NCI-H187 (cell line): Measurements from ENCODE around the gene TASL.
"Not testable (repeated sequence)": the region's sequence is repeated elsewhere in the genome, so short reads cannot be mapped to it uniquely, and the experiment has no call there.

ENCODE experiments used
- DNase-seq, 2 experiments: peaks; one replicate each; lab custom pipeline; 2025; lab: John Stamatoyannopoulos, UW

TASL gene, protein sequence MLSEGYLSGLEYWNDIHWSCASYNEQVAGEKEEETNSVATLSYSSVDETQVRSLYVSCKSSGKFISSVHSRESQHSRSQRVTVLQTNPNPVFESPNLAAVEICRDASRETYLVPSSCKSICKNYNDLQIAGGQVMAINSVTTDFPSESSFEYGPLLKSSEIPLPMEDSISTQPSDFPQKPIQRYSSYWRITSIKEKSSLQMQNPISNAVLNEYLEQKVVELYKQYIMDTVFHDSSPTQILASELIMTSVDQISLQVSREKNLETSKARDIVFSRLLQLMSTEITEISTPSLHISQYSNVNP

DNA sequence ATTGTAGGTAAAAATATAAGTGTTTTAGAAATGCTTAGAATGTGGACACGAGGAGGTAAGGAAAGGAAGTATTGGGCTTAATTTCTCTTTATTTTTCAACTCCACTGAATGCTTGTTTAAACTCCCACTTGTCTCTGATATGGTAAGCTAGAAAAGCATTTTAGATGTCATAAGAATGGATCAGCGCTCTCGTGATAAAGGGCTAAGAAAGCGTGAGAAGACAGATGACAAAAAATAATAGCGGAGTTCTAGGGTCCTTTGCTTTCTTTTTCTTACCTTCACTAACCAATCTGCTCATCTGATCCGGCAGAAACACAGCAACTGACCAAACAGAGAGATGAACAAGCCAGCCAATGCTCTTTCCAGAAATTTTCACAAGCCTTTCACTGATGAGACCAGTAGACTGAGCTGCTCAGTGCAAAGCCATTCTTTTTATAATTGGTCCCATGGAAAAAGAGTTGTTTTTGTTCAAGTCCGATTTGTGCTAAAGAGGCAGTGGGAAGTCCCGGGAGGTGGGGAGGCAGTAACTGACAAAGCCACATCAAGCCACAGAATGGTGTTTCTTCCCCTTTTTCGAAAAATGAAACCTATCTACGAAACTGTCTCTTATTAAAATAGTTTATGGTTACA lies at the start of gene TASL:
TASL (minus strand) TSS at position 405 of the 630 bp plus-strand sequence. CDS start 17,411 bp downstream, outside the sequence.
- DNase-seq: no peak

DNA sequence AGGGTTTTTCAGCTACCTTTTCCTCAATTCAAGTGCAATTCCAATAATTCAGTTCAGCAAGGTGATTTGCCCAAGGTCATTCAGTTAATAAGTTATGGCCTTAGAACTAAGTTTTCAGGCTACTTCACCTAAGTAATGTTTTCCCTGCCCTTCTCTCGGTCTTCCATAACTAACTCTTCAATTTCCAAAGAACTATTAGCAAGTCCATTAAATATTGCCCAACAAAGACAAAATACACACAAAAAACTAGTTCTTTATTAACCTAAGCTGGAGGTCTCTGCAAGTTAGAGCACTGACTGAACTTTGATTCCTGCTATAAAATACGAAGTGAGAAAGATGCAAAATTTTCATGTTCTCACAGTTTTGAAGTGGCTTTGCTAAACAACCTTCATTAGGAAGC lies 48.8 kb upstream of the TASL start:
- DNase-seq: no peak

DNA sequence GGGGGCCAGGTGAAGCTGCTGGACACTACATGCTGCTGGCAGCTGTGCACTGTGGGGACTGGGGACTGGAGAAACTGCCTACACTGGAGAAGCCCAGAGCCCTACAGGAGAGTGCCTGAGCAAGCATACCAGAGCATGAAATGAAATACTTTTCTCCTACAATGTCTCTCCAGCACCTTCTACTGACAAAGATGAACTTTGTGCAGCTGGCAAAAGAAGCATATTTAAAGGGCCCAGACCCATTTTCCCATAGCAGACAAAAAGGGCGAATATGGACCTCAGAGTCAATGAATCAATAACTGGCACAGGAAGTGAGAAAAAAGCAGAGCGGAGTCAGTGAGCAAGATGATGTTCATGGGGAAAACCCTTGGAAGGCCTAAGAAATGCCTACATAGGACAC lies 44.8 kb upstream of the TASL start:
- DNase-seq: no peak

DNA sequence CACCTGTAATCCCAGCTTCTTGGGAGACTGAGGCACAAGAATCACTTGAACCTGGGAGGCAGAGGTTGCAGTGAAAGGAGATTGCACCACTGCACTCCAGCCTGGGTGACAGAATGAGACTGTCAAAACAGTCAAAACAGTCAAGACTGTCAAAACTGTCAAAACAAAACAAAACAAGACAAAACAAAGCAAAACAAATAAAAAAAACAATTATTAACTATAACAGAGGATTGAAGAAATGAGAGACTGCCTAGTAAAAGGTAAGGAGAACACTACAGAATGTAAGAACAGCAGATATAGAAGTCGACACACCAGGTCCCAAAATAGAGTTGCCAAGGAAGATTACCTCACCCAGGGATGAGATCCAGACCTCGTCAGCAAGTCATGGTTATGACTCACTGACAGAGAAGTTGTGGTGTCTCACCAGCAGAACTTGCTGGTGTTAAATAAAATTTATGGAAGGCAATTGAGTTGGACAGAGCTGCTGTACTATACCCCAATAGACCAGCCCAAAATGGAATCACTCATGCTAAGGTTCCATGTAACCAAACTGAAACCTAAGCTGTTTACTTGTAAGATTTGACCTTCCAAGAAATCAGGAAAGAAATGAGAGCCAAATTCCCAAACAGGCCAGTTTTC lies 43.5 kb upstream of the TASL start:
- no peak for DNase-seq

DNA sequence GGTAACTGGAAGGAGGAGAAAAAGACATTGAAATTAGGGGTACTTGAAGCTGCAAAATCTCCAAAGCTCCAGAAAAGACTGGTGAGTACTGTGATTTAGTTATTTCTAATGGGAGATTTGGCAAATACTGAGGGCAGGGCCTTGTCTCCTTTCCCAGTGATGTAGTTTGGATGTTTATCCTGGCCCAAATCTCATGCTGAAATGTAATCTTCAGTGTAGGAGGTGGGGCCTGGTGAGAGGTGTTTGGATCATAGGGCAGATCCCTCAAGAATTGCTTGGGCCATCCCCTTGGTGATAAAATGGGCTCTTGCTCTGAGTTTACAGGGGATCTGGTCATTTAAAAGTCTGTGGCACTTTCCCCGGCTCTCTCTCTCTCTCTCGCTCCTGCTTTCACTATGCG lies 42.6 kb upstream of the TASL start:
- DNase-seq: no peak

DNA sequence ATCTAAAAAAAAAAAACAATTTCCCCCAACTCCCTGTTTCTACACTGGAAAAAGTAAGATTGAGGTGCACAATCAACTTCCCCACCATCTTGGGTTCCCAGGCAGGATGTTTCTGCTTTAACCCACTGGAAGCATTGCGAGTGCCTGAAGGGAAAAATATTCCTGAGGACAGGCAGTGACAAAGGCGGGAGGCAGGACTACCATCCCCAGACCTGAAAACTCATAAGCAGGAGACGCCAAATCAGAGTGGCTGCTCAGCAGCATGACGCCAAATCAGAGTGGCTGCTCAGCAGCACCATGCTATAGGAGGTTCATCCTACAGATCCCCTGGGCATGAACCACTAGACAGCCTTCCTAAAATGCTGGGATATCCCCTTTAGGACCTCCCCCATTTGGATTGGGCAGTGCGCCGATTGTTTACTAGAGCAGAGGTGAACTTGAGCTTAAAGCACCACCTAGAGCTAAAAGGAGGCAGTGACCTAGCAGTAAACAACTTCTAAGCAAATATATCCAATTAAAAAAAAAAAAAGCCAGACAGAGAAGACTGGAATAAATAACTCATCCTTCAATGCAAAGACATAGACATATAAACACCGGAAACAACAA lies 40.7 kb upstream of the TASL start:
- DNase-seq: no peak

DNA sequence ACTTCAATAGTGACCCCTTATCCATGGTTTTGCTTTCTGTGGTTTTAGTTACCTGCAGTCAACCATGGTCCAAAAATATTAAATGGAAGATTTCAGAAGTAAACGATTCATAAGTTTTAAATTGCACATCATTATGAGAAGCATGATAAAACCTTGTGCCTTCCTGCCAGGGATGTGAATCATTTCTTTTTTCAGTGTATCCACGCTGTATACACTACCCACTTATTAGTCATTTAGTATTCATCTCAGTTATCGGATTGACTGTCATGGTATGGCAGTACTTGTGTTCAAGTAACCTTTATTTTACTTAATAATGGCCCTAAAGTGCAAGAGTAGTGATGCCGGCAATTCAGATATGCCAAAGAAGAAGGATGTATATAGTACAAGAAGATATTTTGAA lies 37.7 kb upstream of the TASL start:
- DNase-seq: no peak

DNA sequence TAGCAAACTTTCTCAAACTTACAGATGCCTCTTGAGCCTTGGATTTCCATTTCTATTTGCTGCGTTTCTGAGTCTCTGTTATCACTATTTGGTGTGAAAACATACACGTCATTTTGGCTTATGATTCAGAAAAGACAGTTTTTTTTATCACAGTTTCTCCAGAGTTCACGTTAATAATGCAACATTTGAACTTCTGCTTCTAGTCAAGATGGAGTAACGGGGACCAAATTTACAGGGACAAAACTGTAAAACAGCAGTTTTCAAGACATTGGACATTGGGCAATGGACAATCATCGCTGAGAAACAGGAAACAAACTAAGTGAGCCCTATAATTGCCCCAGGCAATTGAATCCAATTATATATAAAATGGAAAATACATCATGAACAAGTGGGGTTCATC lies 36.2 kb upstream of the TASL start:
- no peak for DNase-seq

DNA sequence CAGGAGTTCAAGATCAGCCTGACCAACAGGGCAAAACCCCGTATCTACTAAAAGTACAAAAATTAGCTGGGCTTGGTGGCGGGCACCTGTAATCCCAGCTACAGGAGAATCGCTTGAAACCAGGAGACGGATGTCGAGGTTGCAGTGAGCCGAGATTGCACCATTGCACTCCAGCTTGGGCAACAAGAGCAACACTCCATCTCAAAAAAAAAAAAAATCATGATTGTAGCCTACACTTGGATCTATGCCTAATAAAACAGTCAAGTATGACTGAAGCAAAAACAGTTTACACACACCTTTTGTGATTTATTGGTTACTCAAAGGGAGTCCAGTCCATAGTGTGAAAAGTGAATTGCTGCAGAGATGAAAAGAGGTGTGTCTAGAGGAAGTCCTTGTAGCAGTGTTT lies 34.7 kb upstream of the TASL start:
- DNase-seq: no peak

DNA sequence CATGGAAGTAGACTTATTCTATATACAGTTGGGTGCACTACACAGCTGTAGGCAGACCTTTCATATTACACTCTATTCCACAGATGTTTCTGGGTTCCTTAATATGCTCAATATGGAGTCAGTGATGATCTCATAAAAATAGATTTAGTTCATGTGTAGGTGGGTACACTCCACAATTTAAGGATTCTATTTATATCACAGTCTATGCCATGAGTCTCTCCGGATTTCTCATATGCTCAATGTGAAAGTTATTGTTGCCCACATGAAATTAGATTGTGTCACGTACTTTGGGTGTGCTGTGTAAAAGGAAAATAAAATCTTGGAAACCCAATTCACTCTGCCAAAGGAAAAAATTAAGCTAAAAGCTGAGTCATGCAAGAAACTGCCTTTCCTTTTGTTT lies 32.5 kb upstream of the TASL start:
- no peak for DNase-seq

DNA sequence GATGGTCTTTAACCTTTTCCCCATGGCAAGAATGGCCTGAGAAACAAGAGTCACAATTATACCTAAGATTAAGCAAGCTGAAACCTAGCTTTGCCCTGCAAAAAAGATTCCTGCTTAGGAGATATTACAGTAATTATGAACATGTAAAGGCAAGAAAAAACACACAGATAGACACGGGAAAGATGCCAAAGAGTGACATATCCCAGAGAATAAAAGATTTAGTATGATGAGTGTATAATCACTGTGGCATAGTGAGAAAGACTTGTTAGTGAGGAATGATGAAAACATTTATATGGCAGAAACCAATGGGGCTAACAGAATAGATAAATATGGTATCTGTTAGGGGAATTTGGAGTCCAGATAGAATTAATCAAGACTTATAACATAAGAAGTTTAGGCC lies 29.6 kb upstream of the TASL start:
- no peak for DNase-seq

DNA sequence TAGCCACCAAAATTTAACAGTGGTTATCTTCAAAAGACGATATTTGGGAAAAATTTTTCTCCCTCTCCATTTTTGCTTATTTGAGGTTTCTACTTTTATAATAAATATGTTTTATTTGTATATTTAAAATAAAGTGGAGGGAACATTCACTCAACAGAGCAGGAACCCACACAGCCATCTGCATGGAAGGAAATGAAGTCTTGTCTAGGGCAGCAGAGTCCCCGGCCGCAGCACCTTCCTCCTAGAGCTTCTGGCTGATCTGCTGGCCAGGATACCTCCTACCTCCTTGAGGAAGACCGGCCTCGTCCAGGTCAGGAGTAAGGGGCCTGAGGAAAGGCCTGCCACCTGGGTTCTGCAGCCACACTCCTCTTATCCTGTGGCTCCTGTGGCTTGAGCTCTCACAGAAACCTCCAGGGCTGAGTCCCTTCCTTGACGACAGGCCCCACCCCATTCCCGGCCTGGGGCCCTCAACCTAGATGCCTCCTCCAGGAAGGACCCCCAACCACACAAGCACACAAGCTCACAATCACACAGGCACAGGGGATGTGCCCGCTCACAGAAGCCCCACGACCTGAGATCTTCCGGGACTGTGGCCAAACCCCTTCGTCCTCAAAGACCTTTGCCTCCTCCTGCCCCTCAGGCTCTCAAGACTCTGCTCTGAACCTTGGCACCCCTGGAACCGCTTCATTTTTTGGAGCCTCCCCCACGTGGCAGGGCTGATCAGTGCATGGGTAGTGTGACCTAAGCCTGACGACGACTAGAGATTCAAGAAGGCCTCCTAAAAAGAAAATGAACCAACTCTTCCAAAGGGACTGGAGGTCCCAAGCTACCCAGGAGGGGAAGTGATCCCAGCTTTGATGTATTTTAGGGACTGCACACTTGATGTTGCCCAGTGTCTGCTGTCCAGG lies 23.0 kb upstream of the TASL start:
- not testable (repeated sequence) for DNase-seq

DNA sequence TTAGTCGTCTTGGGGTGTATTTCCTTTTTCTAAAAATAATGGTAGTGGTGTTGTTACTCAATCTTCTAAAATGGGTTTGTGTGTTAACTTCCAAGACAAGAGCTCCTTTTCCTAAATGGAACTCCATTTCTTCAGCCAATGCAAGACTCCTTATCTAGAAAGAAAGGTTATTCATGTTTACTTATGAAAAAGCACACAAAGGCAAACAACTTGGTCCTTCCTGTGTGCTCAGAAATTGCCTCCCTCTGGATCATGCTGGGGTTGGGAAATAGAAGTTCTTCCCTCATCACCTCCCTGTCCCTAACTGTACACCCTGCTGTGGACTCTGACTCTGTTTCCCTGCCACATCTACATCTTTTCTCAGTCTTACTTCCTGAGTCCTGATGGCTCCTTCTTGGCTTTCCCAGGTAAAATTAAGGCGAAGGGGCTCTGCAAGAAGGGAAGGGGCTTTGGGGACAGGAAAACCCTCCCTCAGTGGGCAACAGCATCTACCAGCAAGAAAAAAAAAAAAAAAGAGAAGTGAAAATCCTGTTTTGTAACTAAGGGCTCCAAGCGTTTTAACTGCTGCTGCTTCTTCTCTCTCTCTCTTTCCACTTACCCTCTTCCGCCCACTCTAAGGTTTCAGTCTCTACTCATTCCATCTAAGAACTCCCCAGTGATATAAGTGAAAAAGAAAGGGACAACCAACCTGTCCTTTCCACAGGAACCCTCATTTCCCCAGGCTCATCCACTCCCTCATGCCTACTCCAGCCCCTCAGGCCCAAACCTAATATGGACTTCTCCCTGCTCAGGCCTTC lies 19.8 kb upstream of the TASL start:
- DNase-seq: no peak

DNA sequence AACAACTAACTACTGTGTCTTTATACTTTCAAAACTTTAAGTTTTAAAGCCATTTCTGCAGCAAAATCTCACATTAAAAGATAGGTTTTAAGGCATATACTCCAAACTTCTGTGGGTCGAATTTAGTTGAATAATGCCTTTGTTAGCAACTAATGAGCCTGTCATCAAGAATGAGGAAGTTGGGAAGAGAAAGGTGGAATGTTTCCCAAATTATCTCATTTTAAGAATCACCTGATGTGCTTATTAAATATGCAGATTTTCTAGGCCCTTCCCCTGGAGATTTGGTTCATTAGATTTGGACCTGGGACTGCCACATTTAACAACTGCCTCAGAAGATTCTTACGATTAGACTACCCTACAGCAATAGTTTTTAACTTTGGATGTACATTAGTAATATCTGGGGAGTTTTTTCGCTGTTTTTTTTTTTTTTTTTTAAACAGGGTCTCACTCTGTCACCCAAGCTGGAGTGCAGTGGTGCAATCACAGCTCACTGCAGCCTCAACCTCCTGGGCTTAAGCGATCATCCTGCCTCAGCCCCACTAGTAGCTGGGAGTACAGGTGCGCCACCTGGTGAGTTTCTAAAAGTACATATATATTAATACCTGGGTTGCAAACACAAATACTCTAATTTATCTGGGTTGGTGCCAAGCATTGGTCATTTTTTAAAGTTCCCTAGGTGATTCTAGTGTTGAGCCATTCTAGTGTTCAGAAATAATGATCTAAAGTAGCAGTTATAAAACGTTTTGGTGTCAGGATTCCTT lies 16.1 kb upstream of the TASL start:
- DNase-seq: no peak

DNA sequence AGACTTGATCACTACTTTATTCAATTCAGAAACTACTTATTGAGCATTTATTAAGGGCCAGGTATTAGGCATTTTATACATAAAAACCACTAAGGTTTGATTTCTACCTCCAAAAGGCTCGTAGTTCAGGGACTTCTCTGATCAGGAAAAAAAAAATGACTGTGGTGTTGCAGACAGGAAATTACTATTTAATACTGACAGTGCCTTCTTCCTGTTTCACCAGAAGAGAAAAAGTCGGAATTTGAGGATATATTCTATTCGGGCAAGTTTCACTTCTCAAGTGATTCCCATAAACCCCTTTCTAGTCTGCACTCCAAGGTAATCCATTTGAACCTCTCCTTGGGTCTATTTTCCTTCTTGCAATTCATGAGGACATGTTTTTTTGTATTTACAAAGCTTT lies 15.3 kb upstream of the TASL start:
- DNase-seq: no peak

DNA sequence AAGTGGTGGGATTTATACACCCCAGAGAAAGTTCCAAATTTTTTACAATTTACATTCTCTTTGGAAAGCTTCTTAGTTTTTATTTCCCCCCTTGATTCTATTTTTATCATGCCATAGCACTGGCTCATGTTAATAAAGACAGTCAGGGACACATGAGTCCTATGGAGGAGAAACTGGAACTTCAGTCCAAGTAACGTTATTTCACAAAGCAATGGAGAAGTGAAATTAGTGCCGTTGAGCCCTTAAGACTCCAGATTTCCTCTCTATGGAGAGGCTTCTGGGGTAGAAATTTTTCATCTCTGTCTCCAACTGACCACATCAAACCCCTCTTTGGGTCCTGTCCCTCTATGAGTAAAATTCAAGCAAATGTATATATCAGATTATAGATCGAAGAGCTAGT lies 12.8 kb upstream of the TASL start:
- no peak for DNase-seq

DNA sequence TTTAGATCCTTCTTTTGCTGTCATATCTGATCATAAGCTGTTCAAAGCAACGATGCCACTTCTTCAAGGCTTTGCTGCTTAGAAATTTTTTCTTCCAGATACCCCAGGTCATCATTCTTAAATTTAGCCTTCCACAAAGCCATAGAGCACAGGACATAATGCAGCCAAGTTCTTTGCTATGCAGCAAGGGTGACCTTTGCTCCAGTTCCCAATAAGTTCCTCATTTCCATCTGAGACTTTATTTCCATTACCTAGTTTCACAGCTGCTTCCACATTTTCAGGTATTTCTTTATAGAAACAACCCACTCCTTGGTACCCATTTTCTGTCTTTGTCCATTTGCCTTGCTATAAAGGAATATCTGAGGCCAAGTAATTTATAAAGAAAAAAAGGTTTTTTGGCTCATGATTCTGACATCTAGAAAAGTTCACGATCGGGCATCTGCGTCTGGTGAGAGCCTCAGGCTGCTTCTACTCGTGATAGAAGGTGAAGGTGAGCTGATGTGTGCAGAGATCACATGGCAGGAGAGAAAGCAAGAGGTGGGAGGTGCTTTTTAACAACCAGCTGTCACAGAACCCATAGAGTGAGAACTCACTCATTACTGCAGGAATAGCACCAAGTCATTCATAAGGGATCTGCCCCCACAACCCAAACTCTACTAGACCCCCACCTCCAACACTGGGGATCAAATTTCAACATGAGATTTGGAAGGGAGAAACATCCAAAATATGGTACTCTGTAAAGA lies 11.8 kb upstream of the TASL start:
- no peak for DNase-seq

DNA sequence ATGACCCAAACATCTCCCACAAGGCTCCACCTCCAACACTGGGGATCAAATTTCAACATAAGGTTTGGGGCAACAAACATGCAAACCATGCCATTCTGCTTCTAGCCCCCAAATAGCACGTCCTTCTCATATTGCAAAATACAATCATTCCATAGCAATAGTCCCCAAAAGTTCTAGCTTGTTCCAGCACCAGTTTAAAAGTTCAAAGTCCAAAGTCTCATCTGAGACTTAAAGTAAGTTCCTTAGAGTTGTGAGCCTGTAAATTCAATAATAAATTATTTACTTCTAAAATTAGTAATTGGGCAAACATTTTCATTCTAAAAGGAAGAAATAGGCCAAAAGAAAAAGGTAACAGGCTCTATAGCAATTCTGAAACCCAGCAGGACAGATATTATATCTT lies 8.9 kb upstream of the TASL start:
- no peak for DNase-seq

DNA sequence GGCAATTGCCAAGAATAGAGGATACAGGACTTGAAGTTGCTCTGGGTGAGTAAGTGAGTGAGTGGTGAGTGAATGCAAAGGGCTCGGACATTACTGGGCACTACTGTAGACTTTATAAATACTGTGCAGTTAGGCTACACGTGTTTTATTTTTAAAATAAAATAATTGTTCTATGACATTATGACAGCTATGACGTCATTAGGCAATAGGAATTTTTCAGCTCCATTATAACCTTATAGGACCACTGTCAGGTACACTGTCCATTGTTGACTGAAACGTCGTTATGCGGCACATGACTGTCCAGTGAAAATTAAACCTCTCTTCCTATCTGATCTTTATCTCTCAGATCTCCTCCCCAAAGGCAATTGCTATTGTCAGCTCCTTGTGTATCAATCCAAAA lies 5.1 kb upstream of the TASL start:
- no peak for DNase-seq

DNA sequence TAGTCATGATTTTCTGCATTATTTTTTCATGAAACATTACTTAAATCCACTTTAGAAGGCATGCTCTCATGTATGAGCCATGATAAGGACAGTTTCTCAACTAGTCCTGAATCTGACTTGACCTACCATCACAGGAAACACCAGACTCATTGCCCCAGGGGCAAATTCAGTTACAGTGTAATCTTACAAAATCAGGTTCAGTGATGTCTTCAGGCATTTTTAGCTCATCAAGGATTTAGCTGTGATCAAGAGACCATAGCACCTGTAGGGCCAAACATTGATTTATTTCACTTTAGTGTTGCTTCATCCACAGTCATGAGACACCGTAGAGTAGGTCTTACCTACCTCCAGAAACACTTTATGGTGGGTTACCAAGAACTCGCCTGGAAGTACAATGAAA lies 3.1 kb upstream of the TASL start:
- no peak for DNase-seq
